Neural cell (in vitro differentiated cells): Measurements from ENCODE around the gene RAE1.

ENCODE experiments used
- EP300 ChIP-seq: fragments of 450-650 bp; conservative IDR thresholded peaks from 2 replicates; pipeline ENCODE4 v1.6.1; 2014; ENCODE audit warnings: antibody characterized with exemption, mild to moderate bottlenecking, moderate library complexity; ENCODE audit not compliant: poor library complexity, severe bottlenecking
- EZH2 ChIP-seq: fragments of 200-600, 300-800 bp; shearing (Covaris generic), sonication (generic); IDR thresholded peaks from 2 replicates; pipeline ENCODE4 v1.6.1; 2014; ENCODE audit warnings: antibody characterized with exemption, low read length, borderline replicate concordance, mild to moderate bottlenecking; ENCODE audit not compliant: insufficient read depth, poor library complexity, severe bottlenecking
- MXI1 ChIP-seq: fragments of 450-650 bp; conservative IDR thresholded peaks from 2 replicates; pipeline ENCODE4 v1.6.1; 2014; ENCODE audit warnings: antibody characterized with exemption, mild to moderate bottlenecking; ENCODE audit not compliant: poor library complexity, severe bottlenecking
- POLR2AphosphoS5 ChIP-seq: IDR thresholded peaks from 2 replicates; pipeline ENCODE4 v1.6.1; 2012
- RAD21 ChIP-seq: fragments of 450-650 bp; conservative IDR thresholded peaks from 2 replicates; pipeline ENCODE4 v1.6.1; 2014; ENCODE audit warnings: antibody characterized with exemption, mild to moderate bottlenecking, moderate library complexity
- SMC3 ChIP-seq: fragments of 450-650 bp; conservative IDR thresholded peaks from 2 replicates; pipeline ENCODE4 v1.6.1; 2014; ENCODE audit warnings: antibody characterized with exemption, mild to moderate bottlenecking, moderate library complexity; ENCODE audit not compliant: poor library complexity
- TAF1 ChIP-seq: IDR thresholded peaks from 2 replicates; pipeline ENCODE4 v1.6.1; 2012; ENCODE audit warnings: low read depth
- TF ChIP-seq, protein P1 (sequence below): fragments of 450-650 bp; IDR thresholded peaks from 2 replicates; pipeline ENCODE4 v1.5.1; 2014; ENCODE audit warnings: antibody characterized with exemption, mild to moderate bottlenecking, moderate library complexity; ENCODE audit not compliant: poor library complexity, severe bottlenecking
- TF ChIP-seq, protein P2 (sequence below): IDR thresholded peaks from 2 replicates; pipeline ENCODE4 v1.6.1; 2012; ENCODE audit warnings: borderline replicate concordance

DNA sequence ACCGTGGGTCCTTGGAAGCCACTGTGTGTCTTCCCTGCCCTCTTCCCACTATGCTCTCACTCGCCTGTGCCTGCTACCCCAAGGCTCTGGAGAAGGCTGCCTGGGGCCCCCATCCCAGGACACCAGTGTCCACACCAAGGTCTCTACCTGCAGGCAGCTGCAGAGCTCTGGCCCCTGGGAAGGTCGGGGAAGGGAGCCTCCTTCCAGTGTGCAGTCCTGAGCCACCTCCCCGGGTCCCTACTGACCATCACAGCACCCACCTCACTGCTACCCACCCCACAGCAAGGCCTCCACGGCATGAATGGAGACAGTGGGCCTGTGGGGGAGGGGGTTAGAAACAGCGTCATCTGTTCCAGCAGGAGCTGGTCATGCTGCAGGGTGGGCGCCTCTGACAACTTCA, 75.8 kb downstream of the RAE1 start:
- TF ChIP-seq, protein P1, sequence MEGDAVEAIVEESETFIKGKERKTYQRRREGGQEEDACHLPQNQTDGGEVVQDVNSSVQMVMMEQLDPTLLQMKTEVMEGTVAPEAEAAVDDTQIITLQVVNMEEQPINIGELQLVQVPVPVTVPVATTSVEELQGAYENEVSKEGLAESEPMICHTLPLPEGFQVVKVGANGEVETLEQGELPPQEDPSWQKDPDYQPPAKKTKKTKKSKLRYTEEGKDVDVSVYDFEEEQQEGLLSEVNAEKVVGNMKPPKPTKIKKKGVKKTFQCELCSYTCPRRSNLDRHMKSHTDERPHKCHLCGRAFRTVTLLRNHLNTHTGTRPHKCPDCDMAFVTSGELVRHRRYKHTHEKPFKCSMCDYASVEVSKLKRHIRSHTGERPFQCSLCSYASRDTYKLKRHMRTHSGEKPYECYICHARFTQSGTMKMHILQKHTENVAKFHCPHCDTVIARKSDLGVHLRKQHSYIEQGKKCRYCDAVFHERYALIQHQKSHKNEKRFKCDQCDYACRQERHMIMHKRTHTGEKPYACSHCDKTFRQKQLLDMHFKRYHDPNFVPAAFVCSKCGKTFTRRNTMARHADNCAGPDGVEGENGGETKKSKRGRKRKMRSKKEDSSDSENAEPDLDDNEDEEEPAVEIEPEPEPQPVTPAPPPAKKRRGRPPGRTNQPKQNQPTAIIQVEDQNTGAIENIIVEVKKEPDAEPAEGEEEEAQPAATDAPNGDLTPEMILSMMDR, result no peak
- TF ChIP-seq EZH2 (no peak), EP300 (no peak), RAD21 (no peak), TAF1 (no peak), POLR2AphosphoS5 (no peak), MXI1 (no peak), SMC3 (no peak)
- TF ChIP-seq, protein P2, sequence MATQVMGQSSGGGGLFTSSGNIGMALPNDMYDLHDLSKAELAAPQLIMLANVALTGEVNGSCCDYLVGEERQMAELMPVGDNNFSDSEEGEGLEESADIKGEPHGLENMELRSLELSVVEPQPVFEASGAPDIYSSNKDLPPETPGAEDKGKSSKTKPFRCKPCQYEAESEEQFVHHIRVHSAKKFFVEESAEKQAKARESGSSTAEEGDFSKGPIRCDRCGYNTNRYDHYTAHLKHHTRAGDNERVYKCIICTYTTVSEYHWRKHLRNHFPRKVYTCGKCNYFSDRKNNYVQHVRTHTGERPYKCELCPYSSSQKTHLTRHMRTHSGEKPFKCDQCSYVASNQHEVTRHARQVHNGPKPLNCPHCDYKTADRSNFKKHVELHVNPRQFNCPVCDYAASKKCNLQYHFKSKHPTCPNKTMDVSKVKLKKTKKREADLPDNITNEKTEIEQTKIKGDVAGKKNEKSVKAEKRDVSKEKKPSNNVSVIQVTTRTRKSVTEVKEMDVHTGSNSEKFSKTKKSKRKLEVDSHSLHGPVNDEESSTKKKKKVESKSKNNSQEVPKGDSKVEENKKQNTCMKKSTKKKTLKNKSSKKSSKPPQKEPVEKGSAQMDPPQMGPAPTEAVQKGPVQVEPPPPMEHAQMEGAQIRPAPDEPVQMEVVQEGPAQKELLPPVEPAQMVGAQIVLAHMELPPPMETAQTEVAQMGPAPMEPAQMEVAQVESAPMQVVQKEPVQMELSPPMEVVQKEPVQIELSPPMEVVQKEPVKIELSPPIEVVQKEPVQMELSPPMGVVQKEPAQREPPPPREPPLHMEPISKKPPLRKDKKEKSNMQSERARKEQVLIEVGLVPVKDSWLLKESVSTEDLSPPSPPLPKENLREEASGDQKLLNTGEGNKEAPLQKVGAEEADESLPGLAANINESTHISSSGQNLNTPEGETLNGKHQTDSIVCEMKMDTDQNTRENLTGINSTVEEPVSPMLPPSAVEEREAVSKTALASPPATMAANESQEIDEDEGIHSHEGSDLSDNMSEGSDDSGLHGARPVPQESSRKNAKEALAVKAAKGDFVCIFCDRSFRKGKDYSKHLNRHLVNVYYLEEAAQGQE, result no peak
